ENCODE results near the gene DENND4C. TPM values are rescaled to one million over a fixed set of nuclear protein-coding genes. Genes with fewer than 3 reads are reported as not detected.
"Not testable (repeated sequence)": the region's sequence is repeated elsewhere in the genome, so short reads cannot be mapped to it uniquely, and the experiment has no call there.

The DENND4C gene
- total RNA-seq, 1 donor from 2014 or later = 34.5 TPM

DNA sequence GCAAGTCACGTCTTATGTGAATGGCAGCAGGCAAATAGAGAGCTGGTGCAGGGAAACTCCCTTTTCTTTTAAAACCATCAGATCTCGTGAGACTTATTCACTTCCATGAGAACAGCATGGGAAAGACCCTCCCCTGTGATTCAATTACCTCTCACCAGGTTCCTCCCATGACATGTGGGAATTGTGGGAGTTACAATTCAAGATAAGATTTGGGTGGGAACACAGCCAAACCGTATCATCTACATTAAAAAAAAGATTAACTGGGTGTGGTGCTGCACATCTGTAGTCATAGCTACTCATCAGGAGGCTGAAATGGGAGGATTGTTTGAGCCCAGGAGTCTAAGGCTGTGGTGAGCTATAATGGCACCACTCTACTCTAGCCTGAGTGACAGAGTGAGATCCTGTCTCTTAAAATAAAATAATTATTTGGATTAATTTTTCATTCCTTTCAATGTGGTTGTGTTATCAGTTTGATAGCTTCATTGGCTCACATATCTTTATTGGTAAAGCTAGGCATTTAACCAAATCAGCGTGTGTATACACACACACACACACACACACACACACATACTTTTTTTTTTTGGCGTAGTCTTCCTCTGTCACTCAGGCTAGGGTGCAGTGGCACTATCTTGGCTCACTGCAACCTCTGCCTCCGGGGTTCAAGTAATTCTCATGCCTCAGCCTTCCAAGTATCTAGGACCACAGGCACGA lies 21.8 kb downstream of the DENND4C start:
- Mint-ChIP-seq H3K4me3 (ENCODE audit: unreplicated experiment) (no peak overlapping the region), H3K27ac (ENCODE audit: unreplicated experiment) (no peak overlapping the region)
- no peak for DNase-seq

GRCh38 chr9:19252885-19253219 lies 22.4 kb downstream of the DENND4C start:
- no peak for DNase-seq
- no peak overlapping the region for H3K4me3 Mint-ChIP-seq (ENCODE audit: unreplicated experiment)
- TF ChIP-seq, protein P1, sequence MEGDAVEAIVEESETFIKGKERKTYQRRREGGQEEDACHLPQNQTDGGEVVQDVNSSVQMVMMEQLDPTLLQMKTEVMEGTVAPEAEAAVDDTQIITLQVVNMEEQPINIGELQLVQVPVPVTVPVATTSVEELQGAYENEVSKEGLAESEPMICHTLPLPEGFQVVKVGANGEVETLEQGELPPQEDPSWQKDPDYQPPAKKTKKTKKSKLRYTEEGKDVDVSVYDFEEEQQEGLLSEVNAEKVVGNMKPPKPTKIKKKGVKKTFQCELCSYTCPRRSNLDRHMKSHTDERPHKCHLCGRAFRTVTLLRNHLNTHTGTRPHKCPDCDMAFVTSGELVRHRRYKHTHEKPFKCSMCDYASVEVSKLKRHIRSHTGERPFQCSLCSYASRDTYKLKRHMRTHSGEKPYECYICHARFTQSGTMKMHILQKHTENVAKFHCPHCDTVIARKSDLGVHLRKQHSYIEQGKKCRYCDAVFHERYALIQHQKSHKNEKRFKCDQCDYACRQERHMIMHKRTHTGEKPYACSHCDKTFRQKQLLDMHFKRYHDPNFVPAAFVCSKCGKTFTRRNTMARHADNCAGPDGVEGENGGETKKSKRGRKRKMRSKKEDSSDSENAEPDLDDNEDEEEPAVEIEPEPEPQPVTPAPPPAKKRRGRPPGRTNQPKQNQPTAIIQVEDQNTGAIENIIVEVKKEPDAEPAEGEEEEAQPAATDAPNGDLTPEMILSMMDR (IDR thresholded peaks at IDR 0.05; ENCODE audit: partially characterized antibody, unreplicated experiment) = no peak
- no peak overlapping the region for H3K27ac Mint-ChIP-seq (ENCODE audit: unreplicated experiment)
- H3K27me3 Mint-ChIP-seq (ENCODE audit: unreplicated experiment) = no peaks in the 10 kb centered on the region
- no peaks in the 10 kb centered on the region for H3K36me3 Mint-ChIP-seq (ENCODE audit: unreplicated experiment)
- H3K9me3 Mint-ChIP-seq (ENCODE audit: unreplicated experiment) = no peaks in the 10 kb centered on the region
- H3K4me1 Mint-ChIP-seq (ENCODE audit: low read depth, unreplicated experiment) = peaks cover 7% of the 10 kb centered on the region

More for the DNA sequence above, 21.8 kb downstream of the DENND4C start:
- TF ChIP-seq, protein P1 (IDR thresholded peaks at IDR 0.05; ENCODE audit: partially characterized antibody, unreplicated experiment) = no peak
- Mint-ChIP-seq H3K36me3 (ENCODE audit: unreplicated experiment) (no peaks in the 10 kb centered on the region), H3K27me3 (ENCODE audit: unreplicated experiment) (no peaks in the 10 kb centered on the region), H3K4me1 (ENCODE audit: low read depth, unreplicated experiment) (peaks cover 7% of the 10 kb centered on the region), H3K9me3 (ENCODE audit: unreplicated experiment) (no peaks in the 10 kb centered on the region)

- TF ChIP-seq, protein P1 (IDR thresholded peaks at IDR 0.05; ENCODE audit: partially characterized antibody, unreplicated experiment) = no peak
- no peak for DNase-seq
- Mint-ChIP-seq H3K4me1 (ENCODE audit: low read depth, unreplicated experiment) (peaks cover 7% of the 10 kb centered on the region), H3K36me3 (ENCODE audit: unreplicated experiment) (no peaks in the 10 kb centered on the region), H3K9me3 (ENCODE audit: unreplicated experiment) (no peaks in the 10 kb centered on the region), H3K27ac (ENCODE audit: unreplicated experiment) (no peak overlapping the region), H3K27me3 (ENCODE audit: unreplicated experiment) (no peaks in the 10 kb centered on the region), H3K4me3 (ENCODE audit: unreplicated experiment) (no peak overlapping the region)
These were observed 24.6 kb downstream of the DENND4C start for GRCh38 chr9:19255112-19255511.

DNA sequence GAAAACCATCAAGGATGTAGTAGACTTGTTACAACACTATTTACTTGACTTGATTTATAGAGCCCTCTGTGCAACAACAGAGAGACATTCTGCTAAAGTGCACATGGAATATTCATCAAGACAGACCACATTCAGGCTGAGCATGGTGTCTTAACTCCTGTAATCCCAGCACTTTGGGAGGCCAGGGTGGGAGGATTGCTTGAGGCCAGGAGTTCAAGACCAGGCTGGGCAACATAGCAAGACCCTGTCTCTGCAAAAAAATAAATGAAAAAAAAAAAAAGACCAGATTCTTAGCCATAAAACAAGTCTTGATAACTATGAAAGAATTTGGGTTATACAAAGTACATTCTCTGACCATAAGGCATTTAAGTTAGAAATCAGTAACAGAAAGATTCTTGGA lies 25.3 kb downstream of the DENND4C start:
- no peak overlapping the region for H3K4me3 Mint-ChIP-seq (ENCODE audit: unreplicated experiment)
- no peaks in the 10 kb centered on the region for H3K27me3 Mint-ChIP-seq (ENCODE audit: unreplicated experiment)
- H3K27ac Mint-ChIP-seq (ENCODE audit: unreplicated experiment) = no peak overlapping the region
- H3K4me1 Mint-ChIP-seq (ENCODE audit: low read depth, unreplicated experiment) = peaks cover 7% of the 10 kb centered on the region
- H3K9me3 Mint-ChIP-seq (ENCODE audit: unreplicated experiment) = no peaks in the 10 kb centered on the region
- H3K36me3 Mint-ChIP-seq (ENCODE audit: unreplicated experiment) = no peaks in the 10 kb centered on the region
- no peak for DNase-seq
- TF ChIP-seq, protein P1 (IDR thresholded peaks at IDR 0.05; ENCODE audit: partially characterized antibody, unreplicated experiment) = no peak

GRCh38 chr9:19259665-19260255 lies 29.3 kb downstream of the DENND4C start:
- not testable (repeated sequence) for H3K9me3 Mint-ChIP-seq (ENCODE audit: unreplicated experiment); H3K36me3 Mint-ChIP-seq (ENCODE audit: unreplicated experiment); H3K4me3 Mint-ChIP-seq (ENCODE audit: unreplicated experiment); H3K27ac Mint-ChIP-seq (ENCODE audit: unreplicated experiment); DNase-seq; H3K4me1 Mint-ChIP-seq (ENCODE audit: low read depth, unreplicated experiment); H3K27me3 Mint-ChIP-seq (ENCODE audit: unreplicated experiment)

- H3K4me1 Mint-ChIP-seq (ENCODE audit: low read depth, unreplicated experiment); H3K4me3 Mint-ChIP-seq (ENCODE audit: unreplicated experiment); DNase-seq; H3K9me3 Mint-ChIP-seq (ENCODE audit: unreplicated experiment); H3K27ac Mint-ChIP-seq (ENCODE audit: unreplicated experiment); H3K27me3 Mint-ChIP-seq (ENCODE audit: unreplicated experiment): not testable (repeated sequence)
- peaks cover 10% of the 10 kb centered on the region for H3K36me3 Mint-ChIP-seq (ENCODE audit: unreplicated experiment)
These were observed 35.1 kb downstream of the DENND4C start for GRCh38 chr9:19265602-19266001.

DNA sequence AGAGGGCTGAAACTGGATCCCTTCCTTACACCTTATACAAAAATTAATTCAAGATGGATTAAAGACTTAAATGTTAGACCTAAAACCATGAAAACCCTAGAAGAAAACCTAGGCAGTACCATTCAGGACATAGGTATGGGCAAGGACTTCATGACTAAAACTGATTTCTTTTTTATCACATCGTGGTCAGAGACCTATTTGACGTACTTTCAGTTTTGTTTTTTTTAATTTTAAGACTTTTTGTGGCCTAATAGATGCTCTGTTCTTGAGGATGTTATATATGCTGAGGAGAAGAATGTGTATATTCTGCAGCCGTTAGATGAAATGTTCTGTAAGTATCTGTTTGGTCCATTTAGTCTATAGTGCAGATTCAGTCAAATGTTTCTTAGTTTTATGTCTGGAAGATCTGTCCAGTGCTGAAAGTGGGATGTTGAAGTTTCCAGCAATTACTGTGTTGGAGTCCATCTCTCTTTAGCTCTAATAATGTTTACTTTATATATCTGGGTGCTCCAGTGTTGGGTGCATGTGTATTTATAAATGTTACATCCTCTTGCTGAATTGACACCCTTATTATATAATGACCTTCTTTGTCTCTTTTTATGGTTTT lies 36.4 kb downstream of the DENND4C start:
- H3K27ac Mint-ChIP-seq (ENCODE audit: unreplicated experiment); H3K9me3 Mint-ChIP-seq (ENCODE audit: unreplicated experiment); DNase-seq; H3K4me3 Mint-ChIP-seq (ENCODE audit: unreplicated experiment); H3K4me1 Mint-ChIP-seq (ENCODE audit: low read depth, unreplicated experiment); H3K27me3 Mint-ChIP-seq (ENCODE audit: unreplicated experiment): not testable (repeated sequence)
- peaks cover 14% of the 10 kb centered on the region for H3K36me3 Mint-ChIP-seq (ENCODE audit: unreplicated experiment)

Measured in glutamatergic neuron (in vitro differentiated cells).